ENCODE results near the gene JAZF1.

JAZF1 gene

DNA sequence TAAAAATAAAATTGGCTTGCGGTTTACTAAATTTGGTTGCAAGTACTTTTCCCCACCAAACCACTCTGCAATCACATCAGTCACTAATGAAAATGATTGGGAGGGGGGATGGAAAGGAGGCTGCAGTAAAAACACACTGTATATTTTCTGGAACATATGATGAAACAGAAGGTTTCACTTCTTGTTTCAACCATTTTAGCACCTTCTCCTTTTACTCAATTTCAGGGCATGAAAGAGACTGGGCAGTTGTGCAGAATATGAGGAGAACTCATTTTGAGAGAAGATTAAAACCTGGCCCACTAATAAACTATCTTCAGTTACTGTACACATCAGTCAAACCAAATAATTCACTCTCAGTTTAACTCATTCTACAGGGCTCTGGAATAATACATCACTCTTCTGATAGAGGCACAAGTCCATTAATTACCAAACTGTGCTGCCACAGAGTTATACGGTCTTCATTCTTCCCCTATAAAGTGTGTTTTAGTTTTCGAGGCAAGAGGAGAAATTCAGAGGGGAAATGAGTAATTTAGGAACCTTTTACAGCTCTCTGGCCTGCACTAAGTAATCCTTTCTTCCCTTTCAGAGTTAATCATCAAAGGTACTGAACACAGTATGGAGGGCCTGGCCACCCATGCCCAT lies 25.5 kb downstream of the JAZF1 start:
- TF ChIP-seq, protein P1, sequence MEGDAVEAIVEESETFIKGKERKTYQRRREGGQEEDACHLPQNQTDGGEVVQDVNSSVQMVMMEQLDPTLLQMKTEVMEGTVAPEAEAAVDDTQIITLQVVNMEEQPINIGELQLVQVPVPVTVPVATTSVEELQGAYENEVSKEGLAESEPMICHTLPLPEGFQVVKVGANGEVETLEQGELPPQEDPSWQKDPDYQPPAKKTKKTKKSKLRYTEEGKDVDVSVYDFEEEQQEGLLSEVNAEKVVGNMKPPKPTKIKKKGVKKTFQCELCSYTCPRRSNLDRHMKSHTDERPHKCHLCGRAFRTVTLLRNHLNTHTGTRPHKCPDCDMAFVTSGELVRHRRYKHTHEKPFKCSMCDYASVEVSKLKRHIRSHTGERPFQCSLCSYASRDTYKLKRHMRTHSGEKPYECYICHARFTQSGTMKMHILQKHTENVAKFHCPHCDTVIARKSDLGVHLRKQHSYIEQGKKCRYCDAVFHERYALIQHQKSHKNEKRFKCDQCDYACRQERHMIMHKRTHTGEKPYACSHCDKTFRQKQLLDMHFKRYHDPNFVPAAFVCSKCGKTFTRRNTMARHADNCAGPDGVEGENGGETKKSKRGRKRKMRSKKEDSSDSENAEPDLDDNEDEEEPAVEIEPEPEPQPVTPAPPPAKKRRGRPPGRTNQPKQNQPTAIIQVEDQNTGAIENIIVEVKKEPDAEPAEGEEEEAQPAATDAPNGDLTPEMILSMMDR (IDR thresholded peaks at IDR 0.05) = no peak
- Histone ChIP-seq H3K36me3 (no peaks in the 10 kb centered on the region), H3K4me1 (ENCODE audit: control insufficient read depth in 1 of 2, insufficient read depth in 1 of 2, low read depth in 1 of 2, low read length in 1 of 2) (peaks cover 14% of the 10 kb centered on the region in 2 experiments), H3K9me3 (no peaks in the 10 kb centered on the region), H3K27me3 (no peaks in the 10 kb centered on the region), H3K4me3 (ENCODE audit: low read depth in 1 of 2, low read length in 1 of 2) (no peak overlapping the region), H3K27ac (peak overlapping the region; percentile 30)

DNA sequence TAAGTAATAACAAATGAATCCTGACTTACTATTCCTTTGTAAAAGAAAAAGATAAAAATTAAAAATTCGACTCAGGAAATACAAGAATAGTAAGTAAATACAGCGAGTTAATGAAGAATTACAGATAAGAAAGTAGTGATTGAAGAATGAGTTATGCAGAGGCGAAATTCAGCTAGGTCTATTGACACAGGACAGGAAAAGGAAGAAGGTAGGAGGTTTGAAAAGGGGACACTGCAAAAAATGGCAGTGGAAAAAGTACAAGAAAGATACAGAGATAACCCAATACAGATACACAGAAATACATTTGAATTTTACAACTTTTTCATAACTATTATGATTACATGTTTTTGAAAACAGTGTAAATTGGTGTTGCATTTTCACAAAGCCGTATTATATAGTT lies 28.0 kb downstream of the JAZF1 start:
- no peak overlapping the region for H3K4me3 ChIP-seq (ENCODE audit: low read depth in 1 of 2, low read length in 1 of 2)
- peaks cover 3% of the 10 kb centered on the region for H3K36me3 ChIP-seq
- H3K4me1 ChIP-seq (ENCODE audit: control insufficient read depth in 1 of 2, insufficient read depth in 1 of 2, low read depth in 1 of 2, low read length in 1 of 2) = peaks cover 14% of the 10 kb centered on the region in 2 experiments
- TF ChIP-seq, protein P1 (IDR thresholded peaks at IDR 0.05) = no peak
- no peak overlapping the region for H3K27ac ChIP-seq
- H3K9me3 ChIP-seq = no peaks in the 10 kb centered on the region
- no peaks in the 10 kb centered on the region for H3K27me3 ChIP-seq

DNA sequence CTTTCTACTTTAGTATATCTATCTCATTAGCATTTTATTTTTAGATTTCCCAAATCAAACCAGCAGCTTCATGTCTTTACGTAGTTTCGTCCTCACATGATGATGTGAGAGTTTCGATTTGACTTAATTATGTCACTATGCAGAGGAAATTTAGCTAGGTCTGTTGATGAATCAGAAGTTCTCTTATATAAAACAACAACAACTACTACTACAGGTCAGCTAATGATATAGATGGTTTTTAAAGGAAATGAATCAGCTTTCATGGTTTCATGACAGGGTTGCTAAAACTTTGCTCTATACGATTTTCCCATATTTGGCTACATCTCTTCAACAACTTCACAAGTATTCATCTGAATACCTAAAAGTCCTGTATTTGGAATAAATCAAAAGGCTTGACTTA lies 28.6 kb downstream of the JAZF1 start:
- TF ChIP-seq, protein P1 (IDR thresholded peaks at IDR 0.05) = no peak
- H3K4me1 ChIP-seq (ENCODE audit: control insufficient read depth in 1 of 2, insufficient read depth in 1 of 2, low read depth in 1 of 2, low read length in 1 of 2) = peaks cover 14% of the 10 kb centered on the region in 2 experiments
- H3K27ac ChIP-seq = no peak overlapping the region
- H3K9me3 ChIP-seq = no peaks in the 10 kb centered on the region
- H3K27me3 ChIP-seq = no peaks in the 10 kb centered on the region
- H3K4me3 ChIP-seq (ENCODE audit: low read depth in 1 of 2, low read length in 1 of 2) = no peak overlapping the region
- H3K36me3 ChIP-seq = peaks cover 3% of the 10 kb centered on the region

DNA sequence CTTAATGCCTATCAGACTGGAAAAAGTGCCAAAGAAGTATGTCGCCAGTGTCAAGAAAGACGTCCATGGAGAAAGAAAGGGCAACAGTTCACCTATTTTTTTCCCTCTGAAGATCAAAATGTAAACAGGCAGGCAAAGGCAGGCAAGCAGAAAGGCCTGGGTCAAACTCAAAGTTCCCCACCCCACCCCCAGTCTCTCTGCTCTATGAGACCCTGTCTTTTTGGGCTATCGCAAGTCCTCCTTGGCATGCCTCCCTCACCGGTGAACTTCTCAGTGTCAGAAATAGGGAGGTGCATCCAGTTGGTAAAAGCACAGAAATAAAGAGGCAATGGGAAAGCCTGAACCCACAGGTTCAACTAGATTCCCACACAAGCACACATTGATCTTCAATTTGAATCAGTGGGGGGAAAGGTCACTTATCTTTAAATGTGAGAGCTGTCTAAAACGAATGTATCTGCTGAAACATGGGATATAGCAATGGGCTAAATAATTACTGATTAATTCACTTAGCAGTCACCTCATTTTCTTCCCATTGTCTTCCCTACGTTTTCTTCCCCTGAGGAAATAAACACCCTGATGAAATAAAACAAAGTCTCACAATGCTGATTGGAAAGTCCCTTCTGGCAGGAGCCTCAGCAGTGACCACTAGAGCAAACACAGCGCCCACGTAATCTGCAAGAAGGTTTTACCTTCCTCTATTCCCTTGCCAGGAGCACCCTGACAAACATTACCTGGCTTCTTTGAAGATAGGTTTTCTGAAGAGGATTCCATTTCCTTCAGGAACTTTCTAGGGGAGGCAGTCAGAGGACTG lies 31.1 kb downstream of the JAZF1 start:
- TF ChIP-seq, protein P1 (IDR thresholded peaks at IDR 0.05) = no peak
- Histone ChIP-seq H3K4me1 (ENCODE audit: control insufficient read depth in 1 of 2, insufficient read depth in 1 of 2, low read depth in 1 of 2, low read length in 1 of 2) (no peaks in the 10 kb centered on the region), H3K27ac (no peak overlapping the region), H3K36me3 (peaks cover 3% of the 10 kb centered on the region), H3K4me3 (ENCODE audit: low read depth in 1 of 2, low read length in 1 of 2) (no peak overlapping the region), H3K9me3 (no peaks in the 10 kb centered on the region), H3K27me3 (no peaks in the 10 kb centered on the region)

DNA sequence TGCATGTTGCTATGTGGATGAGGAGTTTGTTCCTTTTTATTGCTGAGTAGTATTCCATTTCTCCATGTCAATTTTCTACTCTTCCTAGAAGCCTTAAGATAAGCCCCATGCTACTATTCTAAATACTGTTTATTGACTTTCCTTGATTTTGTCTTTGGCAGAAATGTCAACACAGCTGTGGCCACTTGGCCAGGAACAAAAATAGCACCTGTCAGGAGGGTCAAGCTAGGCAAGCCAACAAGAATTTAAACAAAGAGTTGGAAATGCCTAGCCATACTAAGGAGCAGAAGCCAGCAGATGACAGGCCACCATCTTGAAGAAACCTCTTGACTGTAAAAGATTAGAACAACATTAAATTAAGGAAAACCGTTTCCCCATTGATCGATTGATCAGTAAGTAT lies 34.7 kb downstream of the JAZF1 start:
- no peak overlapping the region for H3K4me3 ChIP-seq (ENCODE audit: low read depth in 1 of 2, low read length in 1 of 2)
- no peak overlapping the region for H3K27ac ChIP-seq
- H3K27me3 ChIP-seq = no peaks in the 10 kb centered on the region
- H3K9me3 ChIP-seq = no peaks in the 10 kb centered on the region
- TF ChIP-seq, protein P1 (IDR thresholded peaks at IDR 0.05) = no peak
- no peaks in the 10 kb centered on the region for H3K4me1 ChIP-seq (ENCODE audit: control insufficient read depth in 1 of 2, insufficient read depth in 1 of 2, low read depth in 1 of 2, low read length in 1 of 2)
- H3K36me3 ChIP-seq = peaks cover 3% of the 10 kb centered on the region
